ENCODE data around the gene ZBTB44.

DNA sequence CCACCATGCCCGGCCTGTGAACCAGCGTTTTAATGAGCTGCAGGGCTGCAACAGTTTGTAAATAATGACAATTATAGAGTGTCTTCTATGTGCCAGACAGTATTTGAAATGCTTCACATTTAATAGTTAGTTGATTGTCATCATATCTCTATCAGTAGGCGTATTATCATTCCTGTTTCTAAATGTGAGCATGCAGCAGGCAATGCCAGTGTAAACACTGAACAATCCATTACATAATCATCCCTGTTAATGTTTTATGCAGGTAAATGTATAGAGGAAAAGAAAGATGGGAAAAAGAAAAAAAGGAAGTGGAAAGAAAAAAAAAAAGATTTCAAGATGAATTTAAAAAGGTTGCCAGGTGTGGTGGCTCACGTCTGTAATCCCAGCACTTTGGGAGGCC is 52.3 kb downstream of the ZBTB44 start:
- TF ChIP-seq, protein P1, sequence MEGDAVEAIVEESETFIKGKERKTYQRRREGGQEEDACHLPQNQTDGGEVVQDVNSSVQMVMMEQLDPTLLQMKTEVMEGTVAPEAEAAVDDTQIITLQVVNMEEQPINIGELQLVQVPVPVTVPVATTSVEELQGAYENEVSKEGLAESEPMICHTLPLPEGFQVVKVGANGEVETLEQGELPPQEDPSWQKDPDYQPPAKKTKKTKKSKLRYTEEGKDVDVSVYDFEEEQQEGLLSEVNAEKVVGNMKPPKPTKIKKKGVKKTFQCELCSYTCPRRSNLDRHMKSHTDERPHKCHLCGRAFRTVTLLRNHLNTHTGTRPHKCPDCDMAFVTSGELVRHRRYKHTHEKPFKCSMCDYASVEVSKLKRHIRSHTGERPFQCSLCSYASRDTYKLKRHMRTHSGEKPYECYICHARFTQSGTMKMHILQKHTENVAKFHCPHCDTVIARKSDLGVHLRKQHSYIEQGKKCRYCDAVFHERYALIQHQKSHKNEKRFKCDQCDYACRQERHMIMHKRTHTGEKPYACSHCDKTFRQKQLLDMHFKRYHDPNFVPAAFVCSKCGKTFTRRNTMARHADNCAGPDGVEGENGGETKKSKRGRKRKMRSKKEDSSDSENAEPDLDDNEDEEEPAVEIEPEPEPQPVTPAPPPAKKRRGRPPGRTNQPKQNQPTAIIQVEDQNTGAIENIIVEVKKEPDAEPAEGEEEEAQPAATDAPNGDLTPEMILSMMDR (IDR thresholded peaks at IDR 0.05): no peak
- no peak for TF ChIP-seq POLR2A (IDR thresholded peaks at IDR 0.05)
- TF ChIP-seq POLR2AphosphoS5 (IDR thresholded peaks at IDR 0.05): no peak

All from sigmoid colon (tissue), 4 donors.